Measurements from ENCODE around the gene EEF2KMT. TPM values are rescaled to one million over a fixed set of nuclear protein-coding genes. Genes with fewer than 3 reads are reported as not detected.

Gene EEF2KMT
- 7.1 and 10.1 TPM in 2 replicates for total RNA-seq

DNA sequence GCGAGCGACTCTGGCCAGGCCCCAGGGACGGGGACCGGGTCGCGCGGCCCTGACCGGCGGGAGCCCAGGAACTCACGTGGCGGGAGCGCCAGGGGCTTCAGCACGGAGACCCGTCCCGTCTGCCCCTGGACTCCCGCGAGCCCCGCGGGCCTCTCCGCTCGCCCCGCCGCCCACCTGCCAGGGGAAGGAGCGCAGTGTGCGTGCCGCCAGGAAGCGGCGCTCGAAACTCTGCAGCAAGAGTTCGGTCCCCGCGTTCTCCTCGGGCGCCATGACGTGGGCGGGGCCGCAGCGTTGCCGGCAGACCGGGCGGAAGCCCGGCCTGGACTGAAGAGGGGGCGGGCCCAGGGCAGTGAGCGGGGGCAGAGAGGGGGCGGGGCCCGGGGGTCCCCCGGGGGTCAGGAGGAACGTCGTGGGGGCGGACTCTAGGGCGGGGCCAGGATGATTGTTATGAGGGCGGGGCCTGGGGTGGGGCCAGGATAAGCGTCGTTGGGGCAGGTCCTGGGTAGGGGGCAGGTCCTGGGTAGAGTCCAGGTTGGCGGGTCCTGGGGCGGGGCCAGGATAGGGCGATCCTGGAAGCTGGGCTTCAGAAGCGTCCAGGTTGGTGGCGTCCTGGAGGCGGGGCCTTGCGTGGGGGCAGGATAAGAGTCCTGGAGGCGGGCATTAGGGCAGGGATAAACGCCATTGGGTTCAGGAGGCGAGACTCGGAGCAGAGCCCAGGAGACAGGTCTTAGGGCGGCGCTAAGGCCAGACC is at the start of gene EEF2KMT:
TSS of gene EEF2KMT (minus strand) at position 326 of the 751 bp plus-strand sequence. CDS start at position 270, 56 bp downstream.

DNA sequence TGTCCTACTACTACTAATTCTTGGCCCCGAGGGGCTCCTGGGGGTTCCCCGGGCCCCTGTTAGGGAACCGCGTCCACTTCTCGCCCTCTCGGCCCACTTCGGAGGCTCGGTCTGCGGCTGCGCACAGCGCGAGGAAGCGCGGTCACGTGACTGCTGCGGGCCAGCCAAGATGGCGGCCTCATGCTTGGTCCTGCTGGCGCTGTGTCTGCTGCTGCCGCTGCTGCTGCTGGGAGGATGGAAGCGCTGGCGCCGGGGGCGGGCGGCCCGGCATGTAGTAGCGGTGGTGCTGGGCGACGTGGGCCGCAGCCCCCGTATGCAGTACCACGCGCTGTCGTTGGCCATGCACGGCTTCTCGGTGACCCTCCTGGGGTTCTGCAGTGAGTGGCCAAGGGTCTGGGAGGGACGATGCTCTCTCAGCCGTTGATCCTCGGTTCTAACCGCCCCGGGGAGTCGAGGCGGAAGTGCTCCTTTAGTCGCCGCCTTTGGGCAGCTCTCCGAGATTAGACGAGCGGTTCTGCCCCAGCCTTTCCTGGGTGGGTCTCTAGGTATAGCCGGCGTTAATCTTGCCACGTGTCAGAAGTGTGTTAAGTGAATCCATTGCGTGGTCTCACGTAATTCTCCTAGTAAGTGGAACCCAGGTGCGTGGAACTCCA is 25.8 kb downstream of the EEF2KMT start, which contains the start of gene ALG1:
TSS of gene ALG1 (plus strand) at position 163 of the 653 bp plus-strand sequence. CDS start at position 170, 7 bp downstream.

GRCh38 chr16:5065813-5066212 is 31.8 kb downstream of the EEF2KMT start, which contains the start of gene C16orf89:
Gene C16orf89 (minus strand): TSS chr16:5065956. CDS start chr16:5065908, 48 bp downstream.

Other genes with a start within 250 kb of the EEF2KMT start
- 9.7 and 13.7 TPM in 2 replicates for gene PPL, start 160.6 kb downstream of the EEF2KMT start, total RNA-seq
- under 0.01 and 0.22 TPM in 2 replicates for gene SEC14L5, start 139.5 kb downstream of the EEF2KMT start, total RNA-seq
- 19.5 and 21.6 TPM in 2 replicates for gene NAGPA, start 63.9 kb downstream of the EEF2KMT start, total RNA-seq
- gene C16orf89, start 31.8 kb downstream of the EEF2KMT start, total RNA-seq: 0.13 and 1.2 TPM in 2 replicates
- gene ALG1, start 26.0 kb downstream of the EEF2KMT start, total RNA-seq: 32.2 and 42.2 TPM in 2 replicates